NCI-H146 treated with DMSO at 0.1 percent for 48 hours (cell line): Measurements from ENCODE around the gene PTER.

Source experiments
- DNase-seq: peaks from one replicate; lab custom pipeline; 2025; ENCODE audit not compliant: unreplicated experiment; lab: John Stamatoyannopoulos, UW

The PTER gene

DNA sequence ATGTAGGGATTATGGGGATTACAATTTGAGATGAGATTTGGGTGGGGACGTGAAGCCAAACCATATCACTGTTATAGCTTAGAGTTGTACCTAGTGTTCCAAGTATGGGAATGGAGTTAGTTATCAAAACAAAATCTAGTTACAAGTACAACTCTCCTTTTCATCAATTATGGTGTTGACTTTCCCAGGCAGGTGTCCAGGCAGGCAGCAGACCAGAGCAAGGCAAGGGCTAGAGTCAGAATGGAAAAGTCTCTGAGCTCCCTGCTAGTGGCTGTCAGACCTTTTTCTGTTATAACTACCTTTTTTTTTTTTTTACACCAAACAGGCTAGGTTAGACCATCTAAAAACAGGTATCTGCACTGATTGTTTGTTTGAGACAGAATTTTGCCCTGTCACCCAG lies 29.2 kb downstream of the PTER start:
- no peak for DNase-seq

DNA sequence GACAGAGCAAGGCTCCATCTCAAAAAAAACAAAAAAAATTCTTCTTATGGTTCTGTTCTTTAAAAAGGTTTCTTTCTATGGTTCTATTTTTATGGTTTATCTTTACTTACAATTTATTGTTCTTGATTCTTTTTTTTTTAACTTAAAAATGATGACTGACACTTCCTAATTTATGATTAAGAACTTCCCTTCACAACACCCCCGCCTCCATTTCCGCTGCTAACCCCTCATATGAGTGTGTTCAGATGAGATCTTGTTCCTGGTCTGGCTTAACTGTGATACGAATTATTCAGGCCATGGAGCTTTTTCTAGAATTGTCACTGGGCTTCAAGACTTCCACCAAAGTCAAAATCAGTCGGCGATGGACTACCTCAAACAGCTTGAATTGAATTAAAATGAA lies 33.9 kb downstream of the PTER start:
- DNase-seq, result no peak

DNA sequence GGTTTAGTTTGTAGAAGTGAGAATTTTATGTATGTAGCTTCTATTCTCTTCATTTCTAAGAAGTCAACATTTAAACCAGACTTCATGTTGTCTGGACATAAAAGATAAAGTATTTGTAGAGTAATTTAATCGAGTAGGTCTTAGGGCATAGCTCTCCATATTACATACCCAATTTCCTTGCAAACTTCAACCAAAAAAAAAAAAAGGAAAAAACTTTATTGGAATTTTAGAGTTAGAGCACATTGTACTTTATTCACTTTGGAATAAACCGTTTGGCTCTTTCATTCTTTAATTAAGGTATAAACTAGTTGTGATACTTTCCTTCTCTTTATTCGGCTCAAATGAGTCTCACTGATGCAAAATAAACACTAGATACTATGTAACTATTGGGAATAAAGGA lies 36.0 kb downstream of the PTER start:
- no peak for DNase-seq

DNA sequence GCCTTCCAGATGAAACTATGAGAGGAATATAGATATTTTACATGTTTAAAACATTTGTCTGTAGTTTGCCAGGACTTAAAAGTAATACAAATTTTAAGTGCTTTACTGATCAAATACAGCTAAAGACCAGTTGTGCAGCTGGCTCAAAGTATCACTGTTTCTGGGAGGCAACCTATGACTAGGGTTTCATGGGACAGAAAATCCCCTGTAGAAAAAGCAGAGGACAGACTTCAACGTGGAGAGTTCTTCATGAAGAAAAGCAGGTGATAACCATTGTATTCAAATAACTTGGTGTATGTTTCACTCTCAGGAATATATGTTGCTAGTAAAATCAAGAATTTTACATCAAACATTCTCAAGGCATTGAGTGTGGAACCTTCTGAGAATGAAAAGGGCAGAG lies 40.9 kb downstream of the PTER start:
- no peak for DNase-seq

DNA sequence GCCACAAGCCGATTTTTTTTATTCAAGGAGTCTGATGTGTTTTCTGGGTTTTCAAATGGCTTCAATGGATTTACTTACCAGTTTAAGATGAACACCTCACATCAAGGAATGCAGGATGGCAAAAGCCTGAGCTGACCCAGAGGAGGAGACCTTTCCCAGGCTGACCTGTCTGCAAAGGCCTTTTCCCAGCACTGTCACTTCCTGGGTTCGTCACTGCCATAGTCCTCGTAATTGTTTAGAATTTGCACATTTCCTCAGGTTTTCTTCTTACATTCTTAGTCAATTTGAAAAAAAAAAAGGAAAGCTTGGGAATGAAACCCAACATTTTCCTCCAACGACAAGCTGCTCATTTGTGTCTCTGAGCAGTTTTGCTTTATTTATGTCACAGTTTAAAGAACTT lies 42.0 kb downstream of the PTER start:
- no peak for DNase-seq

DNA sequence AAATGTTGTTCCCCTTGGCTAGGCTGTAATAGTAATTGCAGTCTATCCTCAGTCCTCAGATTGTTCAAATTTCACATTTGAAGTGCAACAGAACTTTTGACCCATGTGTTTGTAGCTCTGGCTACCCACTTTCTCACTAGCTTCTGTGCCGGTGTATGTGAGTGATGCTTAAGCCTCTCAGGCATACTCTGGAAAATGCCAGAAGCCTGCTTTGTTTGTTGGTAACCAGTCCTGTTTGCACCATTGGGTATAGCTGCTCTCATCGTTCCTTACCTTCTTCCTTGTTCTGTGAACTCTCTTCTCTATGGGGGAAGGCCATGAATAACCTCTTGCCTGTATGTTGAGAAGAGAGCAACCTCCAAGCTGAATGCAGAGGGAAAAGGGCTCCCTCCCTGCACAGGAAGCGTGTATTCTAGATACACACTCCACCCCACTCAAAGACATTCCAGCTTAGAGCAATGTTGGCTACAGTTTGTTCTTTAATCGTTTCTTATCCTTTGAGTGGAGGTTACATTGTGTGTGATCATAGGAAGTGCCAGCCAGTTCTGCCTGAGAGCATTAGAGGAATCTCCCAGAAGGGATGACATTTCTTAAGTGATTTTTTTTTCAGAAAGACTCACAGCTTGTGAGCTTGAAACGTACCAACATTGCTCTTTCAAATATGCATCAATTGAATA lies 44.4 kb downstream of the PTER start:
- no peak for DNase-seq

DNA sequence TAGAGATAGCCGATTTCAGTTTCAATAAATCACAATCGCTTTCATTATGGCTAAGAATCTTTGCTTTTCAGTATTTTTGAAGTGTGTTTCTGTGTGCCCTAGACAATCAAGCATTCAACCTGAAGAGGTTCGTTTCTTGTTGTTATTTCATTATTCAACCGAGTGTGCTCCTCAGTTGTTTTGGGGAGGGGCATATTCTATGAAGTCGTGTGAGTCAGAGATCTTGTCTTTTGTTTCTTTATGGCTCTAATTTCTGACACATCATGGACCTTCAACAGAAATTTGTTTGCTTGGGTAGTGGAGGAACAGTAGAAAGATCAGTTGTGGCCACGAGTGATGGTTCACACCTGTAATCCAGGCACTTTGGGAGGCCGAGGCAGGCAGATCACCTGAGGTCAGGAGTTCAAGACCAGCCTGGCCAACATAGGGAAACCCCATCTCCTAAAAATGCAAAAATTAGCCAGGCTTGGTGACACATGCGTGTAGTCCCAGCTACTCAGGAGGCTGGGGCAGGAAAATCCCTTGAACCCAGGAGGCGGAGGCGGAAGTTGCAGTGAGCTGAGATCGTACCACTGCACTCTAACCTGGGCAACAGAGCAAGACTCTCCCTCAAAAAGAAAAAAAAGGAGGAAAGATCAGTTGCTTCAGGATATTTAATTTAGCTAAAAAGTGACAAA lies 46.6 kb downstream of the PTER start:
- DNase-seq, result no peak

DNA sequence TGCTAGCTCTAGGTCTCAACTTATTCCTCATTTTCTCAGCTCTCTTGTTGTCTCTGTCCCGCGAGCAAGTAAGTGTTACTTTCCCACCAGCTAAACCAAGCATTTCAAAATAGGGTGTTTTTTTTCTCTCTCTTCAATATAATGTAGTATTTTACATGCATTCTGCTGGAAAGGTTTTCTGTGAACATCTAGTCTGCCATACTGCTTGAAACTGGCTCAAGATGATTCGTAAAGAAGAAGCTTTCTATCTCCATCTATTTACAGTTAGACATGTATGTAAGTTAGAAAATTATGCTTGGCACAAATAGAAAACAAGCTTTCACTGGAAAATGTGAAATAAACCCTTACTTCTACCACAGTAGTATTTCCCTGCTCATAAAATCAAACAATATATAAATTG lies 53.7 kb downstream of the PTER start:
- DNase-seq, result no peak

DNA sequence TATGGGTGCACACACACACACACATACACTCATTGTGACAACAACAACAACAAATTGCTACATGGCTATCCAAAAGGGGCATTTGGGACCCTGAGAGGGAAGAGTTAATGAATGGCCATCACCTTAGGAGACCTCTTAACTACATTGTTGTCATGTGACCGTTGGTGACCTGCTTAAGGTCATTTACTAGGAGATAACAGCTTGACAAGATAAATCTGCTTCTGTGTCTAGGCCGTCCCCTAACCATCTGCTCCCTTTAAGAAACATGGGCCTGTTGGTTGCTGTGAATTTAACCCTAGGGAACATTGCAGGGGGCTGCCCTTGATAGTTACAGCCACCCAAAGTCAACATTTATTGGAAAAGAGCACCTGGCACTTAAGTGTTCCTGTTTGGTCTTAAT lies 55.1 kb downstream of the PTER start:
- DNase-seq, result peak; percentile 100

DNA sequence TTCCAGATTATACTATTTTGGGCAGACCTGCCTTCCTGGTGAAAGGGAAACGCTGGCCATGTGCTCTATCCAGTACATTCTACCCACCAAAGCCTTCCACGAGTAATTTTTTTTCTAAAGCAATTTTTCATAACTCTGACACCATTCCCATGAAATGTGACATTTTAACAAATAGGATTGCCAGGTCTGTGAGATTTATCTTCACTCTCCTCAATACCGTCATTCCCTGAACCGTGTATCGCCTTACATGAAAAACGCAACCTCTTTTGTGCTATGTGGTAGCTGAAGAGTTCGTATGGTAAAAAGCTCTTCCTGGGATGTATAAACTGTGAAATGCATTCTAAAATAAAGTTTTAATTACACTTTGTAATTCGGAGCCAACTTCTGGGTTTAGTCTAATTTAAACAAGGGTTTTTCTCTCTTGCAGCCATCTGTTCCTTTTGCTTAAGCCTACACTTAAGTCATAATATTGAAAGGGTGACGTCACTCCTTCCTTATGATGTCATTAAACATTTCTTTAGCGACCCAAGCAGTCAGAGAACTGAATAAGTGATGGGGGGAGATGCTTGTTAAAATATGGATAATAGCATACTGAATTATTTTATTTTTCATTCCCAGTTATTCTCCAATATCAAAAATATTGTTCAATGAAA lies 57.2 kb downstream of the PTER start:
- no peak for DNase-seq

DNA sequence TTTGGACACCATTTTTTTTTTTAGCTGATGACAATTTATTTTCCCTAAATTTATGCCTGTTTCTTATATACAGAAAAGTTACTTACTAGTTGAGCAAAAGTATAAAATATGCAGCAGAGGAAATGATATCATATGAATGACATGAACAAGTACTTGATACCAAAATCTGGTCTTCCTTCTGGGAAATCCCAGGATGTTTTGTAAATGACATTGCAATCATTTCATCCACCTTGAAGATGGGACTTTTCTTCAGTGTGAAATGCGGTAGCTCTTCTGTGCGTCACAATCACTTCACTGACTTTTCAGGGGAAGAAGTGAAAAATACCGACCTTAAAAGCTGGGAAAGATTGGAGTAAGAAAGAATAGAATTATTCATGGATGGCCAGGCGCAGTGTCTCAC lies 61.1 kb downstream of the PTER start:
- no peak for DNase-seq

DNA sequence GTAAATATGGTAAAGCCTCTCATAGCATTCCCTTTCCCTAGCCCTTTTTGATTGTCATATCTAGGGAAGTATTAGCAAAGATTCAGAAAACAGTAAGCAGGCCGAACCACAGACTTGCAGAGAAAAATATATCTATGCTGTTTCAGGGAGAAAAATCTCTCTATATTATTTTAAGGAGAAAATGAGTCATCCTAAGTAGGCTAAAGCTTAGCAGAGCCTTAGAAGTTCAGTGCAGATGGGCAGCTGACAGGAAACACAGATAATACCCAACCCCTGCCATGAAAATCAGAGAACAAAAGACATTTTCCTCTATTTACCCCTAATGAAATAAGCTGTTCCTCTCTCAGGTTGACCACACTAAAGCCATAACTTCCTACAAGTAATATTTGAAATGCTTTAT lies 68.4 kb downstream of the PTER start:
- DNase-seq, result peak; percentile 40

DNA sequence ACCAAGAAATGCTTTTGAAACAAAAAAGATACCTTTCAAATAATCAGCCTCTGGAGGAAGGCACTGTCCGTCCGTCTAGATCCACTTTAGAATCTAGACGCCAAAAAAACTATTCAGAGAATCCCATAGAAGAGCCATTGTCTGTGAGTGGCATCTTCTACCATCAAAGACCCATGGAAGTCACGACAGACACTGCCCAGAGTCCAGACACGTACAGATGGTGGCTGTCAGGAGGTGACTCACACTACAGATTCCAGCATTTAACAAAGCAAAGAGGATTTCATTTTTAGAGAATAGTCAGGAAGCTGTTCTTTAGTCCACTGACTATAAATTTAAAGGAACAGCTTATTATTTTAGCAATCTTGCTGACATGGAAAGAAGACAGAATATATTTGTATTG lies 73.2 kb downstream of the PTER start:
- no peak for DNase-seq

DNA sequence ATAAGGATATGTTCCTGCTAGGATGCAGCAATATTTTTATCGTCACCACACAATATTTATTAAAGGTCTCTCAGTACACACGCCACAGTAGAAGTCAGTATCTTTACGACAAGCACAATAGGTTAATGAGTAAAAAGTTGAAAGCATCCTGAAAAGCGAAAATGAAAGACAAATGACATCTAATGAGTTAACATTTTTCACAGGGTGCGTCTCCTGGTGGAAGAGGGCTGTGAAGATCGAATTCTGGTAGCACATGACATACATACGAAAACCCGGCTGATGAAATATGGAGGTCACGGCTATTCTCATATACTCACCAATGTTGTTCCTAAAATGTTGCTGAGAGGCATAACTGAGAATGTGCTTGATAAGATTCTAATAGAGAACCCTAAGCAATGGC lies 74.0 kb downstream of the PTER start:
- DNase-seq, result no peak

DNA sequence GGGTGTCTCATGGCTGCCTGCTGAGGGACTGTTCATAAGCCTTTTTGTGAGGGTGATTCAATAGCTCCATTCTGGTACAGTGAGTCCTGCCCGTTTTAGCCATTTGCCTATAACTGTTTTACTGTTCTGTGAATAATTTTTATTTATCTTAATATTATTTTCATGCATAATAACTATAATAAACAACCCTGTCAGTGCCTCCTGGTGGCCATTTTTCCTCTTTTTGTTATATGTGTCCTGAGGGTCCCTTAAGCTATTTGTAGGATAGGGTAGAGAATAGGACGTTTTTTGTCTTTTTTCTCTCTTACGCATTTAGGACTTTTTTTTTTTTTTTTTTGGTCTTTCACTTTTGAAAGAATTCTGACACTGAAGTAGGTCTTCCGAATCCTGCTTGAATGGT lies 82.0 kb downstream of the PTER start:
- peak; percentile 70 for DNase-seq

DNA sequence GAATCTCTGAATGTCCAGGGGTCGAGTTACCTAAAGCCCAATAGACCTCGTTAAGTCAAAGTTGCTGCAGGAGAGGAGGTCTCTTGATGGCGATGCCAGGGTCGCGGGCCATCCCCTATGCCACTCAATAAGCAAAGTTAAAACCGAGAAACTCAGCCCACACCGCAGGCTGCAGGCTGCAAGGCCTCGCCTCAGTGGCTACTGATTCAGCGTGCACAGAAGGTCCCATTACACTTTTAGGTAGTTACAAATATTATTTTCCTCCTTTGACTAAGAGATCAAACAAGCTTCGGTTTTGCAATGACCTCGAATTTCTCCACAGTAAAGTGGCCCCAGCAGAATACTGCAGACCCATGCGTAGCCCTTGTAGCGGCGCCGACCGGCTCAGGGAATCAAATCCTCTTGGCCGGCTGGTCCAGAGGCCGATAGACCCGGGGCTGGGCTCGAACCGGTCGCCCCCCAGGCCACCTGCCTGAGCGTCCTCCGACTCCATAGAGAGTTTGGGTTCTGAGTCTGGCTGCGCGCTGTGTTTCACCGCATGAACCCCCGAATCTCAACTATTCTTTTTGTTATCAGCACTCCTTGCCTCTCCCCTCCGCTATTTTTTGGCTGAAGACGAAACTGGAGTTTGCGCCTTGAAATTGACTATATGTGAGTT lies 82.6 kb downstream of the PTER start:
- peak; percentile 70 for DNase-seq

DNA sequence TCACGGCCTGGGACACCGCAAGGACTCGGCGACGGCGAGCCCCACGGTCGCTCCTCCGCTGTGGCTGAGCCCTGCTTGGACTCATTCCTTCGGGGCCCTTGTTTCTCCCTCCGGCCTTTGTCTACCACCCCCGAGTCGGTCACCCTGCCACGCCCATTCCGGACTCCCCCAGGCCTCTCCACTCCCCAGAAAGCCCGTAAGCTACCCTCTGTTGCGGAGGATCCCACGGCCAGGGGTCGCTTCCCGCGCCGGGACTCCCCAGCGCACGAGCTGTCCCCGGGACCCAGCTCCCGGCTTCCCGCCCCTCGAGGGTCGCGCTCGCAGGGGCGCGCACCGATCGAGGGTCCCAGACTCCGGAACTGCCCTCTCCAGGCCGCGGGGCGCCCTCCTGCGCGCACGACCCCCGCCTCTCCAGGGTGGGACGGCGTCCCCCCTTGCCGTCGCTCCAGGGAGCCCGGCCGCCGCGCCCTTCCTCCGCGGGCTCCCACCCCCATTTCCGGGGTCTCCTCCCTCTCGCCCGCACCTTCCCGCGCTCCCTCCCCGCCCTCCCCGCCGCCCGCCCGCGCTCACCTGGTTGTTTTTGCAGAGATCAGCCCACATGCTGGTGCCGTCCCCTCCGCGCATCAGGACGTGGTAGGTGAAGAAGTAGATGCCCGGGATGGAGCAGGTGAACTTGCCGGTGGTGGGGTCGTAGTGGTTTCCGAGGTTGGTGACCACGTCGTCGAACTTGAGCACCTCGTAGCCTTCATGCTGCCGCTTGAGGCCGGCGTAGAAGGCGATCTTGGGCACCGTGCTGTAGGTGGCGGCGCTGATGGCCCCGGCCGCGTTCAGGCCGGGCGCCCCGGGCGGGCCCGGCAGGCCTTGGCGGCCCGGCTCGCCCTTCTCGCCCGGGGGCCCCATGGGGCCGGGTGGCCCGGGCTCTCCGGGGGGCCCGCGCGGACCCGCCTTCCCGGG lies 83.4 kb downstream of the PTER start:
- DNase-seq, result peak; percentile 78

DNA sequence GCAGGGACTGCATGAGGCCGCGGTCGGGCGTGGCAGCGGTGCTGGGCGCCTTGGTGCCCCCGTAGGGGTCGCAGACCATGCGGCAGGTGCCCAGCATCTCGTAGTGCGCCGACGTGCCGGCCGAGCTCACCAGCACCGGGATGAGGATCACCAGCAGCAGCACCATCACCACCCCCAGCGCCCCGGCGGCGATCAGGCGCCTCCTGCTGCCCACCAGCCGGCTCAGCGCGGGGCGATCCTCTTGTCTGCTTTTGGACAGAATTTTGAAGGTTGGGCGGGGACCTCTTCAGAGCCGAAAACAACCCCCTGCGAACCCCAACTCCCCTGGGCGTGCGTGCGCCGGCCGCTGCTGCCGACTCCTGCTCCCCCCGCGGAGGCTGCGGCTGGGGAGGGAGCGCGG lies 84.1 kb downstream of the PTER start:
- DNase-seq, result peak; percentile 58

DNA sequence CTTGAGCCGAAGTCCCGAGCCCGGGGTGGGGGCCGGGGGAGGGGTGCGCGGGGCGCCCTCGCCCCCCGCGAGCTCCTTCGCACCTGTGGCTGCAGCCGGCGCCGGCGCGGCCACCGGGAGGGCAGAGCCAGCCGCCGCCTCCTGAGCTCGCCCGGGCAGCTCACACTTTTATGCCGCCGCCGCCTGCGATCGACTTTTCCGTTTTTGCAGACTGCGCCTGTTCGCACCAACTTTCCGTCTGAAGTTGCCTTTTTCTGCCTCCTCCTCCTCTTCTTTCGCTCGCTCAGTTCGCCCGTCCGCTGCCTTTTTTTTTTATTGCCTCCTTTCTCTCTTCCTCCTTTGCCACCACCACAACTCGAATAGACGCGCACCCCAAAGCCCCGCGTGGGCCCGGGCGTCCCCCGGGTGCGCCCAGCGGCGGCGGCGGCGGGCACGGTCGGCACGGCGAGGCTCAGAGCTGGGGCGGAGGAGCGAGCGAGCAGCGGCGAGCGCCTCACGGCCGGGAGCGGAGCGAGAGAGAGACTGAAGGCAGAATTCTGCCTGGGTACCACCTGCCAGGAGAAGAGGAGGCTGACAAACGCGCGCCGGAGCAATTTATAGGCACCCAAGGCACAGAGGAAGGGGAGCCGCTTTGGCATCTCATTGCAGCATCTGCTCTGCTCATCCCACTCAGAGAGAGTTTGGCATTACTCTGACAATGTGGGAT lies 84.7 kb downstream of the PTER start, which contains the start of gene C1QL3:
C1QL3 (minus strand) TSS at position 569 of the 706 bp plus-strand sequence. CDS start 814 bp downstream, outside the sequence.
- peak; percentile 58 for DNase-seq

DNA sequence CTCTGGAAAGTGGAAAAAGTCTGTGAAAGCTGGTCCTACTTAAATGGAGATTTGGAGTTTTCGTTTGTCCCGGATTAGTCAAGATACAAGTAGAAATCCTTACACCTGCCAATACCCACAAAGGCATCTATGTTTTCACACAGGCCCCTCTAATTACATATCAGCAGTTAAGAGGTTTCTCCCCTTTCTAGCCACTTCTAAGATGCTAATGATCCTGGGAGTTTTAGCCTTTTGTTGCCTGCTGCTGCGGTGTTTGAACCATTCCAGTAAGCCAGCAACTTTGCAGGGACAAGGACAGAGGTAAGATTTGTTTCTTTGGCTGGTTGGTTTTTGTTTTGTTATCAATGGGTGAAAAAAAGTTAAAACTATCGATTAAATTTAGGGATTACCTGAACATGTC lies 90.6 kb downstream of the PTER start:
- no peak for DNase-seq
